Epithelial cell of esophagus (primary cell): ENCODE results near the gene CNTNAP2.

Experiments
- DNase-seq: peaks from one replicate; pipeline ENCODE4 v3.0.0; 2010; ENCODE audit warnings: low read depth
- H3K4me3 ChIP-seq: 2 replicates; pipeline ENCODE4 v1.5.1; 2011; ENCODE audit warnings: mild to moderate bottlenecking, low read length, control low read depth
- CTCF ChIP-seq: IDR thresholded peaks from 2 replicates; pipeline ENCODE4 v1.5.1; 2011; ENCODE audit warnings: low read depth, mild to moderate bottlenecking, low read length, control low read depth, inconsistent platforms; ENCODE audit not compliant: insufficient read depth; ENCODE audit errors: missing control alignments

Gene CNTNAP2

GRCh38 chr7:148031019-148031418 is 1914.4 kb downstream of the CNTNAP2 start:
- TF ChIP-seq CTCF = no peak
- DNase-seq = no peak
- H3K4me3 ChIP-seq = no peak overlapping the region

- no peak for DNase-seq
- H3K4me3 ChIP-seq = no peak overlapping the region
- no peak for TF ChIP-seq CTCF
These were observed 1915.2 kb downstream of the CNTNAP2 start for GRCh38 chr7:148031811-148032210.

- no peak for TF ChIP-seq CTCF
- H3K4me3 ChIP-seq = no peak overlapping the region
- DNase-seq = no peak
These were observed 1919.3 kb downstream of the CNTNAP2 start for GRCh38 chr7:148035950-148036349.

- no peak for DNase-seq
- H3K4me3 ChIP-seq = no peak overlapping the region
- TF ChIP-seq CTCF = no peak
These were observed 1920.4 kb downstream of the CNTNAP2 start for GRCh38 chr7:148037044-148037443.

- TF ChIP-seq CTCF = no peak
- no peak for DNase-seq
- no peak overlapping the region for H3K4me3 ChIP-seq
These were observed 1924.6 kb downstream of the CNTNAP2 start for GRCh38 chr7:148041156-148041555.

- no peak for DNase-seq
- H3K4me3 ChIP-seq = no peak overlapping the region
- no peak for TF ChIP-seq CTCF
These were observed 1926.5 kb downstream of the CNTNAP2 start for GRCh38 chr7:148042935-148043631.

- H3K4me3 ChIP-seq = no peak overlapping the region
- no peak for DNase-seq
- TF ChIP-seq CTCF = no peak
These were observed 1927.6 kb downstream of the CNTNAP2 start for GRCh38 chr7:148044173-148044572.
